Fibroblast of skin of left biceps (primary cell): ENCODE results near the gene ABAT.
"Not testable (repeated sequence)": the region's sequence is repeated elsewhere in the genome, so short reads cannot be mapped to it uniquely, and the experiment has no call there.

ENCODE experiments used
- DNase-seq, 2 experiments: peaks; one replicate each; pipeline ENCODE4 v3.0.0-alpha.2; 2013; ENCODE audit warnings: low read depth in 2 of 2

Gene ABAT

DNA sequence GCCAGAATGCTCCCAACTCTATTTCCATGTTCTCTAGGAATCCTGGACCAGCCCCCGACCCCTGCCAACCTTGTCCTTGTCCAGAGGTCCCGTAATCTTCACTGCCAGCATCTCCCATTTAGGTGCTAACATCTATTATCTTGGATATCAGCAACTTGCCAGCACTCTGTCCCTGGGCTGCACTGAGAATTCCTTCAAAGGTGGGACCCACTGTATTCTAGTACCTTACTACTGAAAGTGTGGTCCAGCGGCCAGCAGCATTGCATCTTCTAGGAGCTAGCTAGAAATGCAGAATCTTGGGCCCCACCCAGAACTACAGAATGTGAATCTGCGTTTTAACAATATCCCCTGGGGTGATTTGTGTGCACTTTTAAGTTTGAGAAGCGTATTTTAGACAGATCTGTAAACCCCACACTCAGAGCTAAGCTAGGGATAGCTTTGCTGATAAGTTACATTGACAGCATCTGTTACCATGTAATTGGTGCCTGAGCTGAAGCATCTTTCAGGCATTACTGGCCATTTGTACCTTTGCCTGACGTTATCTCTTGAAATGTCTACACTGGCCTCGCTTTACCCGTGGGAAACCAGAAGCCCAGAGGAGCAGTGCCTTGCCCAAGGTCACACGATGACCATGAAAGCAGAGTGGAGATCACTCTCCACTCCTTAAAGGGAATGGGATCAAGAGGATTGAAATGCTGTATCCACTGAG, 8.3 kb downstream of the ABAT start:
- DNase-seq = no peak

DNA sequence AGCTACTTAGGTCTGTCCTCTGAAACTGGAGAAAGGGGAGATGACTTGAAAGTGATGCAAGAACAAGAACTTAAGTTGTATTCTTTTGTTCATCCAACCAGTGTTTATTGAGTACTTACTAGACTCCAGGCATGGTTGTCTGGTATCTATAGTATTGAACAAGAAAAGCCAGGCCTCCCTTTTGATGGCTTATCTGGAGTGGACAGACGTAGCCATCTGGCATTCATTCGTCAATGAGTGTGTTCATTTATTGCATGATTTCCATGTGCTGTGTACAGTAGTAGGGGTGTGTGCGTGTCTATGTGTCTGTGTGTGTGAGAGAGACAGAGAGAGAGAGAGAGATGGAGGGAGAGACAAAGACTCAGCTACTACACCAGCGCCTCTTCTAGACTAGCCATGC, 9.2 kb downstream of the ABAT start:
- no peak for DNase-seq

DNA sequence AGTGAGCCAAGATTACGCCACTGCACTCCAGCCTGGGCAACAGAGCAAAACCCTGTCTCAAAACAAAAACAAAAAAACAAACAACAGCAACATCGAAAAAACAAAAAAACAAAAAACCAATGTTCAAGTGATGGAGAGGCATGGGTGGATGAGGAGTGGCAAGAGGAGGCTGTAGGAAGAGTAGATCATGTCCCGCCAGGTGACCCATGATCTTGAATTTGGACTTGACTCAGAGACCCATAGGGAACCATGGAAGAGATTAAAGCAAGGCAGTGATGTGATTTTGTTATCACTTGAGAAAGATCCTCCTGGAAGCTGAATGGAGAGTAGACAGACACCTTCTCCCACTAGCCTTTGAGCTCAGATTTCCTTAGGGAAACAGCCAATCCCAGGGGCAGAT, 11.2 kb downstream of the ABAT start:
- no peak for DNase-seq

DNA sequence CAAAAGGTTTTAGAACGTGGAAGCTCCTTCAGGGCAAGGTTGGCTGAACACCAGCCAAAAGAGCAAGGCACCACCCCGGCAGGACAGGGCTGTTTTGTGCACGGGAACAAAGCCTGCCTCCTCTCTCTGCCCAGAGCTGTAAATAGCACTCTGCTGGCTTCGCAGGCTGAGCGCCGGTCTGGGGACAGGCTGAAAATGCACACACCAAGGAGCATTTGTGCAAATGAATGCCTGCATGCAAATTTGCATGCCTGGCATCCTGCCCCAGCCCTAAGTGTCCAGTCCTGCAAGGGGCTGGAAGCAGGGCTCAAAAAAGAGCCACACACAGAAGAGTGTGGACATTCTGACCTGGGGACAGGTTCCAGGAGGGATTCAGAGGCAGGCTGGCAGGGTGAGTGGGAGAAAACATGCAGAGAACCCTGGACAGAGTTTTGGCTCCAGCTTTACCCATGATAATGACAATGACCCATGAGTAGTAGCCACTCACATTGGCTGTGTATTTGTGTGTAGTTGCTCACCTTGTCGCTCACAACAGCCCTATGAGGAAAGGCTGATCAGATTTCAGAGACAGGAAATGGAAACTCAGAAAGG, 11.7 kb downstream of the ABAT start:
- no peak for DNase-seq

DNA sequence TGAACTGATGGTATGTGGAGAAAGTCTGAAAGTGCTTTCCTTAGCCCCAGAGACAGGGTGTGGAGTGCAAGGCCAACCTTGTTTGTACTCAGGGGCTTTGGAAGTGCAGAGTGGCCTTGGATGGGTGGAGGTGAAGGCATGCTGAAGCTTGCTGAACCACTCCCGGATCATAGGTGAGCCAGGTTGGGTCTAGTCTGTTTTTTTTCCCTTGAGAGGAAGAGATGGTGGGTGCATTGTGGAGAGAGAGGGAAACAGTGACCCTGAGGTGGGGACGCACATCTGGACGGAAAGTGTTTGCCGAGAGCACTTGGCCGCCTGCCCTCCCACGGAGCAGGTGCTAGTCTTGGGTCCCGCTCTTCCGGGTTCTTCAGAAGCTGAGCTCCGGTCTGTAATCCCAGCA, 12.5 kb downstream of the ABAT start:
- DNase-seq = no peak

DNA sequence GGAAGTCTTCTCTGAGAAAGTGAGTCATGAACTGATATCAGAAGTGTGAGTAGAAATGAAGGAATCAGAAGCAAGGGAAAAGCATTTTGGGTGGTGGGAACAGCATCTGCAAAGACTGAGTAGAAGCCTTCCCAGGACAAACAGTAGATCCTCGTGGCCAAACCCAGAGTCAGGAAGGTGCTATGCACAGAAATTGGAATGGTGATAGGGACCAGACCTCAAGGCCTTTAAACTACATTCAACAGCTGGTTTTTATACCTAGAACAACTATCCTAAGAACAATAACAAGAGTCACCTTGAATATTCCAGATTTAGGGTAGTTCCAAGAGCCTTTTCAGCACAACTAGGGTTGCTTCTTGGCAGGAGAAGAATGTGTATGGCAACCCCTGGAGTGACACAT, 15.3 kb downstream of the ABAT start:
- no peak for DNase-seq

DNA sequence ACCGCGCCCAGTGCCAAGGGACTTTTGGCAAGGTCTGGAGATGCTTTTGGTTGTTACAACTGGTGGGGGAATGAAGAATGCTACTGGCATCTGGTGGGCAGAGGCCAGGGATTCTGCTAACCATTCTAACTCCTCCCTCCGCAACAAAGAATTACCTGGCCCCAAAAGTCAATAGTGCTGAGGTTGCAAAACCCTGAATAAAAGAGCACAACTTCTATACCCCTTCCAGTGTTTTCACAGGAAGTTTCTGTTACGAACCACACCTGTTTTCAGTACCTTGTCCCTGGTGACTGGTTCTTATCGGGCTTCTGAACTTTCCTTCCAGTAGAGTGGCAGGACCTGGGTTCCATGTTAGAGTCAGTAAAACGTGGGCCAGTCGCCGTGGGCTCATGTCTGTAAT, 17.3 kb downstream of the ABAT start:
- DNase-seq = no peak

DNA sequence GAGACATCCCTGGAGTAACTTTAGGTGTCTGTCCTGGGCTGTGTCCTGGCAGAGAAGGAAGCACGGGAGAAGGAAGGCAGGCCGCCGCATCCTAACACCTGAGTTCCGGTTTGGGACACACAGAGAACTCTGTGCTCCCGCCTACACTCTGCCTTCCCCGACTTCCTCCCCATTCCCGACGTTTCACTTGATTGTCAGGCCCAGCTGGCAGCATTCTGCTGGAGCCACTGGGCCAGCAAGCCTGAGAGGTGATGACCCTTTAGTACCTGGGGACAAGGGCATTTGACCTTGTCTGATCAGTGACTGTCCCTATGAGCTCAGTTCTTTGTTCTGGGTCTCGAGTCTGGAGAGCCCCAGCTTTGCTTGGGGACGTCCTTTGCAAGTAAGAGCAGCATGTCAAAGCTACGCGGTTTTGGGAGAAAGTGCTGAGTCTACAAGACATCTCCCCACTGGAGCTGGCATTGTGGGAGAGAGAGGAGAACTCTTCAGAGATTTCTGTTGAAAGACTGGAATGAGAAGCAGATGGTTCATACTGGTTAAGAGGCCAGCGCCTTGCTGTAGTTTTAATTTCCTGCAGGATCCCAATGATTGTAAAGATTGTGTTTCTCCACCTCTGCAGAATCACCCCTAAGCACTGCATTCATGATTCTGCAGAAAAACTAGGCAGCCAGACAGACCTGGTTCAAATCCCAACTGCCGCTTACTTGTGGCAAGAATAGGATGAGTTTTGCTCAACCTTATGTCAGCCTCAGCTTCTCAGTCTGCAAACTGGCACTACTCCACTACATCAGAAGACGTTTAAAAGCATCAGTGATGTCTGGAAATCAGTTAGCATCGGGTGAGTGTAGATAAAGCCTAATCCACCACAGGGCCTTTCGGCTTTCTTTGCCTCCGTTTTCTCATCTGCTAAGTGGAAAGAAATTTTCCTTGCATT, 20.6 kb downstream of the ABAT start:
- no peak for DNase-seq

DNA sequence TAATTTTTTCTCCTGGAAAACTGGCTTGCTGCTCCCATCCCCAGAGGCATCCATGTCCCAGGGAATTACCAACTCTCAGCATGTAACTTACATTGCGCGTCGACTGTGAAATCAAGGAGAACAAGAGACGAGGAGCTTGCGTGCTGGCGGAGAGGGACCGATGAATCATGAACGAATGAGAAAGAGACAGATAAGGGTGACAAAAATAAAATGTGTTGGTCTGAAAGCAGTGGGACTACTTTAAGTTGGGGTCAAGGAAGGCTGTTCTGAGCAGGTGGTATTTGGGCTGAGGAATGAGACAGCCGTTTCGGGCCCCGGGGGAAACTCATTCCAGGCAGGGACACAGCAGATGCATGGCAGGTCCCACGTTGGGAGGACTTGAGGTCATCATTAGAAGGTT, 22.5 kb downstream of the ABAT start:
- no peak for DNase-seq

DNA sequence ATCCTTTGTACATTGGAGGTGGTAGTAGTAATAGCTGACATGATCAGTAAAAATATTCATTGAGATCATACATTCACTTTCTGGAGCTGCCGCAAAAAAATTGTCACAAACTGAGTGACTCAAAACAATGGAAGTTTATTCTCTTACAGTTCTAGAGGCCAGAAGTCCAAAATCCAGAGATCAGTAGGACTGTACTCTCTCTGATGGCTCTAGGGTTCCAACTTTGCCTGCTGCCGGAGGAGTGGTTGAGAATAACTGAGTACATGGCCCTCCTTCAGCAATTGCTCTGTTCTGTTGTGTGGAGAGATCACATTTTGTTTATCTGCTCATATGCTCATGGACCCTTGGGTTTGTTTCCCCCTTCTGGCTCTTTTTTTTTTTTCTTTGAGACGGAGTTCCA, 23.5 kb downstream of the ABAT start:
- no peak for DNase-seq

DNA sequence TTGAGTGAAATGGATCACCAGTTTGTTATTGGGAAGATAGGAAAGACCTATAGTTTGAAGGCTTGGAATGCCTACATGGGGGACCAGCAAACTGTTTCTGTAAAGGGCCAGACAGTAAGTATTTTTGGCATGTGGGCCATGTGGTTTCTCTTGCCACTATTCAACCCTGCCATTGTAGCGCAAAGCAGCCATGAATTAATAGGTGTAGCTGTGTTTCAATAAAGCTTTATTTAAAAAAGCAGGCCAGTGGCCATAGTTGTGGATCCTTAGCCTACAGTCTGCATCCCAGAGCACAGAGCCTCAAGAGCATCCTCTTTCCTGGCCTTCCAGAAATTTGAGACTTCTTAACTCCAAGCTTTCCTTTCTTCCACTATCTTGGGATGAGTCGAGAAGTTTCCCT, 29.3 kb downstream of the ABAT start:
- no peak for DNase-seq

DNA sequence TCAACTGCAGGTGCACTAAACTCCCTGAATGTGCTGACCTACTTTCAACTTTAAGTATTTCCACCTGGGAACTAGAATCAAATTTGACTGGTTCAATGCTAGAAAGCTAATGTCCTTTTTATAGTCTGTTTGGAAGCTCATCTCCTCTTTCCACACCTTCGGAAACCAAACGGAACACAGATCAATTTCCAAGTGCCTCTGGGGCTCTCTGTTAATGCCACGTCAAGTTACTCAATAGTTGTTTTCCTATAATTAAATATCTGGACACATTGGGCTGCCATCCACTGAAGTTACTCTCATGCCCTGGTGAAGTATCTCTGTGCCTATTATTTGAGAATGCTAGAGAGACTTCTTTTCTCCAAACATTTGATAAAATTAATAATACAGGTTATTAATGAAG, 29.7 kb downstream of the ABAT start:
- no peak for DNase-seq

DNA sequence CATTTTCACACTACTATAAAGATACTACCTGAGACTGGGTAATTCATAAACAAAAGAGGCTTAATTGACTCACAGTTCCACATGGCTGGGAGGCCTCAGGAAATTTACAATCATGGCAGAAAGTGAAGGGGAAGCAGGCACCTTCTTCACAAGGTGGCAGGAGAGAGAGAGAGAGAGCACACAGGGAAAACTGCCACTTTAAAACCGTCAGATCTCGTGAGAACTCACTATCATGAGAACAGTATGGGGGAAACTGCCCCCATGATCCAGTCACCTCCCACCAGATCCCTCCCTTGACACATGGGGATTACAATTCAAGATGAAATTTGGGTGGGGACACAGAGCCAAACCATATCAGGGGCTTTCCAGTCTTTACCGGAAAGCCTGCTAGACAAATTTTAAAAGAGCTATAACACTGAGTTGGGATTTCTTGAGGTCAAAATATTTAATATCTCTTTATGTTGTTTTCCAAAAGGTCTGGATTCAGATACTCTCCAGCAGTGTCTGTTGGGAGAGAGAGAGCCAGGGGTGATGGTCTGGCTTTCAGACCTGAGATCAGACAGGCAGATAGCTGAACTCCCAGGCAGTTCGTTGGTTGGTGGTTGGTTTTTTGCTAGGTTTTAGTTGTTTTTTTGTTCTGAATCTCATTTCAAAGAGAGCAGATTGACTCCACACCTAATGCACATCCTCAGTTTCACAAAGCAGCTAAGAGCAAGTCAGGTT, 30.8 kb downstream of the ABAT start:
- DNase-seq = not testable (repeated sequence)

DNA sequence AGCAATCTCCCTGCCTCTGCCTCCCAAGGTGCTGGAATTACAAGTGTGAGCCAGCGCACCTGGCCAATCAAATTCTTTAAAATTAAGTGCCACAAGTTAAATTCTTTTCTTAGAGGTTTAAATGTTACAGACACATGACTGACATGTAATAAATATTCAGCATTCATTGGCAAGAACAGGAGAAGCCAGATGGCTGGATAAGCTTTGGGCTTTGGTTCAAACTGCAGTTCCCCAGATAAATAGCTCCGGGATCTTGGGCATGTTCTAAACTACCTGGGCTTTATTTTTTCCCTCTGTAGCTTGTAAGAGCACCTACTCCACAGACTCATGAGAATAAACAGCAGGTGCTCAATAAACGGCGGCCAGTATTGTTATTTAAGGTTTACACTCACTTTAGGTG, 34.1 kb downstream of the ABAT start:
- DNase-seq = no peak

DNA sequence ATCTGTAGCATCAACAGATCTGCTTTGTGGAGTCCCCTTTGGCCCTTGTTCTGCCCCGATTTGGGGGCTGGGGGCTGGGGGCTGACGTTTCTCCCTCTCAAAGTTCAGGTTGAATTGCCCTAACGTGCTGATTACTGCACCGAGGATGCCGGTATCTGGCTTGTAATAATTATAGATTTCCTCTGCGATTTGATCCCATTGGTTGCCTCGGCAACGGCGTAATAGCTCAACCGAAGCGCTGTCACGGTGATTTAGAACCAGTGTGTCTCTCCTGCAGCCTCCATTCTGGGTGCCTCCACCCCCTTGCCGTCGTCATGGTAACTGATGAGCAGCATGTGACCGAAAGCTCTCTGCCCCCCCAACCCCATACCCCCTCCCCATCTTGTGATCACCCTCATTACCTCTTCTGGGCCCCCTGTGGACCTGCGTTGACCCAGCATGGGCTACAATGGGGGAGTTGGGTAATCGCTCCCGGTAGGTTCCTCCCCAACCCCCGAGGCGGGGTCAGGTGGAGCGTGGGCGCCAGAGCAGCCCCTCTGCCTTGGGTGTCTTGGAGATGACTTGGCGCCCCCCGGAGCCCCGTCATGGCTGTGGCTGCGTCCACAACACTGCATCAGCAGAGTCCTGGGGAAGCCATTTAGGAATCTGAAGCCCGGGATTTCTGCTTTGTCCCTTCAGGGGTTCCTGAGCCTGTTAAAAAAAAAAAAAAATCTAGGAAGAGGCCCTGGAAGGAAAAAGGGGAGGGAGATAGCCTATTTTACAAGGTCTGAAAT, 38.4 kb downstream of the ABAT start:
- no peak for DNase-seq

DNA sequence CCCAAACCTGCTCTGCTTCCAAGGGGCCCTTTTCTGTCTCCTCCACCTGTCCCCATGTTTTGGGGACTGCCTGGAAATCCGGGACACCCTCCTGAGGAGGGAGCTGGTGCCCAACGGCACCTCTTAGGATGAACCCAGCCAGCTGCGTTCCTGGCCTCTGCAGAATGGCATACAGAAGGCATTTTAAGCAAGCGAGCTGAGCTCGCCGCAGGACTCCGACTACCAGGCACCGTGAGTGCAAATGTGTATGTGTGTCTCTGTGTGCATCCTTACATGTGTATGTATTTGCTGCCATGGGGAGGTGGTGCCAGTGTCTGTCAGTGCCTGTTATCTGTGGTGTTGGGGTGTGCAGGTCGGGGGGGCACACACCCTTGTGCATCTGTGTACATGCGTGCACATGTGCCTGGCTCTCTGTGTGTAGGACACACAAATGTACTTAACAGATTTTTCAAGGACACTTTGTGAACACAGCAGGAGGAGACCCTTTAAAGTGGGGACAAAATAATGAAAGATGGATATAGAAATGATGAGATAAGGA, 39.3 kb downstream of the ABAT start:
- DNase-seq = no peak

DNA sequence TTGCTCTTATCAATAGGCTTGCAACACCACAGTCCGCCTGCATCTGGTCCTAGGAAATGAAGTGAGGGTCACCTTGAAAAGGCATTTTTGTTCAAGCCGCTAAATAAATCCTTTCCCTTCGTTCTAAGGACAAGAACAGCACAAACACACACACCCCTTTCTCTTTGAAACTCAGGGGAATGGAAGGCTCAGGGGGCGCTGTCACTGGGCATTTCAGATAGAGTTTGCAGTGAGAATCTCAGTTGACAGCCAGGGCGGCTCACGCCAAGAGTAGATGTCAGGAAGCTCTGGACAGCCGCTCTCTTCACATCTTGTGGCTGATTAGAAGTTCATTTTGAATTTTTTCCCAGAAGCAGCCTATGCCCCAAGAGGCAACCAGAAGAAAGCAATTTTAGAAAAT, 39.8 kb downstream of the ABAT start:
- DNase-seq = no peak

DNA sequence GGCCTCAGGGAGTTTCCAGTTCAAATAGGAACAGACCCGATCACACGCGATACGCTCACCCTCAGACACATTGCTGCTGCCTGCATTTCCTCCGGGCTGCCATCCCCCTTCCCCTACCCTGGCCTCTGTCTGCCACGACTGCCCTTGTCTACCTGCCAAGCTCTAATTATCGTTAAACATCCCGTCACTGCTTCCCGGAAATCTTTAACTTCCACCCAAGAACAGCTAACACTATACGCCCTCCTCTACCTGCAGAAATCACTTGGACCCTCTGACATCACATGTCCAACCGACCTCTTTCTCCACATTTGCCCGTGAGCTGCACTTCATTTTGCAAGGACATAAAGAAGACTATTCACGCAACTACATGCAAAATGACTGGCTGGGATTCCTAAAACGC, 40.4 kb downstream of the ABAT start:
- DNase-seq = no peak

DNA sequence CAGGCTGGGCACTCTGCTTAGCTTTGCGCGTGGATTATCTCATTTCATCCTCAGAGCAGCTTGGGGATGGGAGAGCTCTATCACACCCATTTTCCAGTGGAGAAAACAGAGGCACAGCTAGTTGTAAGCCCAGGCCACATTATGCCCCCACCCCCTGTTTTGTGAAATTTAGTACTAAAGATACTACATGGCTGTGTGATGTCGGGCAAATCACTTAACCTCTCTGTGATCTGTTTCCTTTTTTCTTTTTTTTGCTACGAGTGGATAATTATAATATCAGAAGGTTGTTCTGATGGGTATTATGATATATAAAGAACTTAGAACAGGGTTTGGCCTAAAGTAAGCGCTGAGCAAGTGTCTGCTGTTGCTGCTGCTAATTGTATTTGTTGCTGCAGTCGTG, 41.6 kb downstream of the ABAT start:
- no peak for DNase-seq

DNA sequence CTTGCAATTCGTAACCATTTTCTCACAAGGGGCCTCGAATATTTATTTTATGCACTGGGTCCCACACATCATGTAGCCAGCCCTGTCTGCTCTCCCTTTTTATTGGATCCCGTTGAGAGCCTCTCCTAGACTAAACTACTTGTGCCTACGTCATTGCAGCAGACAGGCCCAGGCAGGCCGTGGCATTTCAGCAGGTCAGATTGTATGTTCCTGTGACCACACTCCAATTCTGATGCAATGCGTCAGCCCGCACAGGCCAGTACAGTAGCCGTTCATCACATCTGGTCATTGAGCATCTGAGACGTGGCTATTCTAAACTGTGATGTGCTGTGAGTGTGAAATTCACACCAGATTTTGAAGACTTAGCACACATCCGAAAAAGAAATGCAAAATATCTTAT, 42.2 kb downstream of the ABAT start:
- no peak for DNase-seq

DNA sequence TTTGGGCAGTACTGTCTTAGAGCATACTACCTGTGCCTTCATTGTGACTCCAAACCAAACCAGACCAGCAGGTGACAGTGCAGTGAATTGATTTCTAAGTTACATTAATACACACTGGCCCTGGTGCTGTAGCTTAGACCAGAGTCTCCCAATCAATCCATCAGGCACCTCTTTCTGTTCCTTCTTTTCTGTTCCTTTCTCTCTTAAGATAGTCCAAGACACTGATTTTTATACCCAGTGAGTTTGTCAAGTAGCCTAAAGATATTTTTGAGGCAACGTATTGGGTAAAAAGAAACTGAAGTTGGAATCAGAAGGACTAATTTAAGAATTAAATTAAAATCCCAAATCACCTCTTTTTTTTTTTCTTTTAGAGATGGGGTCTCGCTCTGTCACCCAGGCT, 43.1 kb downstream of the ABAT start:
- no peak for DNase-seq
